ENCODE measurements around the gene PACSIN3. TPM values are rescaled to one million over a fixed set of nuclear protein-coding genes. Genes with fewer than 3 reads are reported as not detected.

Gene PACSIN3
- total and polyA plus RNA-seq, 8 donors, result 16.5 to 39.9 (median 29.6) TPM

DNA sequence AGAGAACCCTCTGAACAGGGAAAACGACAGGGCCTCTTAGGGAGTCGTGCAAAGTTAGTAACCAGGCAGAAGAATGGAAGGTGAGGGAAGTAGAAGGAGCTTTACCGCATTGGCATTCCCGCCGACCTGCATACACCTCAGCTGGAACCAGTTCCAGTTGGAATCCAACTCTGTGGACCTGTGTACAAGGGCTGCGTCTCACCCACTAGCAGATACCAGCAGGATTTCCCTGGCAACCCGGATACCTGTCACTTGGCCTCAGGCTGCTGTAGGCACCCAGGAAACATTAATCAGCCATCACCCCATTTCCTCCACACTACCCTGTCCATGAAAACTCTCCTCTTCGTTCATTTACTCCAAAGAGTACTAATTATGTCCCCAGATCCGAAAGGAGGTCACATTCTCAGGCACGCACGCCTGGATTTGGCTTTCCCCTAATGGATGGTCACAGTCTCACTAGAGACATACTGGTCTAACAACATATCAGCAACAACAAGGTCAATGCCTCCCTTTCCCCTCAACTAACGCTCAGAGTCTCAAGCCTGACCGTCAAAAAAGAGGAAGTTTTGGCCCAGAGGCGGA lies 10.4 kb downstream of the PACSIN3 start:
- FAIRE-seq, result no peak
- intact Hi-C loops (cut with DNase I), result loop anchor here in 1 of 3 donors (10.0 kb wide), 1 partner anchor 179 kb away; the partner anchor contains the start of gene MYBPC3
- no peak for ATAC-seq
- H3K4me1 ChIP-seq, result peaks cover 11 to 15% (median 14%) of the 10 kb centered on the region in 3 donors
- 8% methylated on average over 14 of the region's 14 CpGs for WGBS, 2 donors
- no peak for DNase-seq
- no peak for TF ChIP-seq CTCF (IDR thresholded peaks at IDR 0.05)
- H3K9me3 ChIP-seq, result no peaks in the 10 kb centered on the region
- H3K27ac ChIP-seq, result peak overlapping the region in 2 of 4 donors; percentile 99 to 100
- peak overlapping the region; percentile 72 to 93 (median 86) for H3K4me3 ChIP-seq
- no peaks in the 10 kb centered on the region for H3K27me3 ChIP-seq
- peaks cover 0 to 16% (median 9%) of the 10 kb centered on the region in 3 donors for H3K36me3 ChIP-seq

- WGBS, 2 donors, result 60 to 61% methylated on average over 6 of the region's 6 CpGs
- no peak overlapping the region for H3K27ac ChIP-seq
- no peak overlapping the region for H3K4me3 ChIP-seq
- no peak for FAIRE-seq
- H3K27me3 ChIP-seq, result no peaks in the 10 kb centered on the region
- no peak for TF ChIP-seq CTCF (IDR thresholded peaks at IDR 0.05)
- H3K9me3 ChIP-seq, result no peaks in the 10 kb centered on the region
- no peak for ATAC-seq
- intact Hi-C loops (cut with DNase I), result loop anchor here in 1 of 3 donors (10.0 kb wide), 1 partner anchor 182 kb away; the partner anchor contains the start of gene MYBPC3
- H3K36me3 ChIP-seq, result peaks cover 7 to 42% (median 24%) of the 10 kb centered on the region in 3 donors
- no peak for DNase-seq
- peaks cover 10 to 13% (median 11%) of the 10 kb centered on the region in 3 donors for H3K4me1 ChIP-seq
Observed at GRCh38 chr11:47172740-47173336, 13.4 kb downstream of the PACSIN3 start.

GRCh38 chr11:47171856-47172255 lies 14.4 kb downstream of the PACSIN3 start:
- TF ChIP-seq CTCF (IDR thresholded peaks at IDR 0.05), result no peak
- no peaks in the 10 kb centered on the region for H3K27me3 ChIP-seq
- H3K27ac ChIP-seq, result no peak overlapping the region
- no peak overlapping the region for H3K4me3 ChIP-seq
- intact Hi-C loops (cut with DNase I), result loop anchor here in 1 of 3 donors (10.0 kb wide), 1 partner anchor 183 kb away; the partner anchor contains the start of gene MYBPC3
- DNase-seq, result no peak
- ATAC-seq, result no peak
- H3K4me1 ChIP-seq, result peaks cover 8 to 11% (median 11%) of the 10 kb centered on the region in 3 donors
- 75 to 77% methylated on average over 8 of the region's 8 CpGs for WGBS, 2 donors
- peaks cover 12 to 52% (median 33%) of the 10 kb centered on the region in 3 donors for H3K36me3 ChIP-seq
- no peaks in the 10 kb centered on the region for H3K9me3 ChIP-seq
- FAIRE-seq, result no peak

- WGBS, 2 donors, result 89 to 90% methylated on average over 16 of the region's 16 CpGs
- peaks cover 8 to 11% (median 11%) of the 10 kb centered on the region in 3 donors for H3K4me1 ChIP-seq
- H3K4me3 ChIP-seq, result no peak overlapping the region
- no peaks in the 10 kb centered on the region for H3K9me3 ChIP-seq
- no peak for FAIRE-seq
- no peak for ATAC-seq
- H3K27ac ChIP-seq, result no peak overlapping the region
- TF ChIP-seq CTCF (IDR thresholded peaks at IDR 0.05), result no peak
- intact Hi-C loops (cut with DNase I), result loop anchor here in 1 of 3 donors (10.0 kb wide), 1 partner anchor 184 kb away; the partner anchor contains the start of gene MYBPC3
- peaks cover 18 to 58% (median 39%) of the 10 kb centered on the region in 3 donors for H3K36me3 ChIP-seq
- H3K27me3 ChIP-seq, result no peaks in the 10 kb centered on the region
- no peak for DNase-seq
Observed at GRCh38 chr11:47171061-47171838, 15.0 kb downstream of the PACSIN3 start.
